Osteocyte (in vitro differentiated cells): ENCODE measurements around the gene RALGDS. TPM values are rescaled to one million over a fixed set of nuclear protein-coding genes. Genes with fewer than 3 reads are reported as not detected.

Experiments used
- DNase-seq: peaks from one replicate; pipeline ENCODE4 v3.0.0; 2021; ENCODE audit warnings: mixed read lengths; ENCODE audit not compliant: unreplicated experiment; ENCODE audit errors: extremely low spot score
- H3K27ac Mint-ChIP-seq: one replicate; pipeline ENCODE4 v1.8.0; 2021; ENCODE audit warnings: mild to moderate bottlenecking, mixed read lengths; ENCODE audit not compliant: unreplicated experiment
- H3K27me3 Mint-ChIP-seq: one replicate; pipeline ENCODE4 v1.8.0; 2021; ENCODE audit warnings: mixed read lengths; ENCODE audit not compliant: unreplicated experiment
- H3K36me3 Mint-ChIP-seq: one replicate; pipeline ENCODE4 v1.8.0; 2021; ENCODE audit warnings: mixed read lengths; ENCODE audit not compliant: unreplicated experiment
- H3K4me1 Mint-ChIP-seq: one replicate; pipeline ENCODE4 v1.8.0; 2021; ENCODE audit warnings: mixed read lengths; ENCODE audit not compliant: unreplicated experiment
- H3K4me3 Mint-ChIP-seq: one replicate; pipeline ENCODE4 v1.8.0; 2021; ENCODE audit warnings: mild to moderate bottlenecking, moderate library complexity, mixed read lengths; ENCODE audit not compliant: unreplicated experiment
- H3K9me3 Mint-ChIP-seq: one replicate; pipeline ENCODE4 v1.8.0; 2021; ENCODE audit warnings: mixed read lengths; ENCODE audit not compliant: unreplicated experiment
- CTCF ChIP-seq: fragments of 200-600 bp; sonication (generic); IDR thresholded peaks from 2 replicates; pipeline ENCODE4 v1.5.0; 2021; ENCODE audit warnings: antibody characterized with exemption, mild to moderate bottlenecking, moderate library complexity
- total RNA-seq: library from RNA; stranded (reverse); gene quantifications from 2 replicates; pipeline ENCODE4 v1.2.1, GENCODE V29; 2021

The RALGDS gene
- total RNA-seq, 1 donor from 2014 or later = 38.4 TPM

DNA sequence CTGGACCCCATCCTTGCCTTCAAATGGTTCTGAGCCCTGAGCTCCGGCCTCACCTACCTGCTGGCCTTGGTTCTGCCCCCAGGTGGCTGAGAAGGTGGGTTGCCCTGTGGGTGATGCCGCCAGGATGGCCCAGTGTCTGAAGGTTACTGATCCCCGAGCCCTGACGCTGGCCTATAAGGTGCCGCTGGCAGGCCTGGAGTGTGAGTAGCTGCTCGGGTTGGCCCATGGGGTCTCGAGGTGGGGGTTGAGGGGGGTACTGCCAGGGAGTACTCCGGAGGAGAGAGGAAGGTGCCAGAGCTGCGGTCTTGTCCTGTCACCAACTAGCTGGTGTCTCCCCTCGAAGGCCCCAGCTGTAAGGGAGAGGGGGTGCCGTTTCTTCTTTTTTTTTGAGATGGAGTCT lies 54.0 kb downstream of the RALGDS start:
- H3K4me3 Mint-ChIP-seq = no peak overlapping the region
- H3K9me3 Mint-ChIP-seq = no peaks in the 10 kb centered on the region
- H3K36me3 Mint-ChIP-seq = peaks cover 3% of the 10 kb centered on the region
- peaks cover 2% of the 10 kb centered on the region for H3K4me1 Mint-ChIP-seq
- TF ChIP-seq CTCF = no peak
- no peak for DNase-seq
- H3K27me3 Mint-ChIP-seq = no peaks in the 10 kb centered on the region
- H3K27ac Mint-ChIP-seq = no peak overlapping the region

GRCh38 chr9:133066181-133066983 lies 54.7 kb downstream of the RALGDS start:
- peaks cover 3% of the 10 kb centered on the region for H3K4me1 Mint-ChIP-seq
- no peak for DNase-seq

DNA sequence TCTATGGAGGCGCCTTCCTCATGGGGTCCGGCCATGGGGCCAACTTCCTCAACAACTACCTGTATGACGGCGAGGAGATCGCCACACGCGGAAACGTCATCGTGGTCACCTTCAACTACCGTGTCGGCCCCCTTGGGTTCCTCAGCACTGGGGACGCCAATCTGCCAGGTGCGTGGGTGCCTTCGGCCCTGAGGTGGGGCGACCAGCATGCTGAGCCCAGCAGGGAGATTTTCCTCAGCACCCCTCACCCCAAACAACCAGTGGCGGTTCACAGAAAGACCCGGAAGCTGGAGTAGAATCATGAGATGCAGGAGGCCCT lies 56.0 kb downstream of the RALGDS start:
- Mint-ChIP-seq H3K4me3 (no peak overlapping the region), H3K27me3 (no peaks in the 10 kb centered on the region), H3K4me1 (peaks cover 16% of the 10 kb centered on the region), H3K36me3 (no peaks in the 10 kb centered on the region), H3K27ac (no peak overlapping the region), H3K9me3 (no peaks in the 10 kb centered on the region)
- no peak for DNase-seq
- no peak for TF ChIP-seq CTCF

More at GRCh38 chr9:133066181-133066983, 54.7 kb downstream of the RALGDS start:
- Mint-ChIP-seq H3K36me3 (peaks cover 1% of the 10 kb centered on the region), H3K9me3 (no peaks in the 10 kb centered on the region), H3K27ac (no peak overlapping the region), H3K27me3 (no peaks in the 10 kb centered on the region), H3K4me3 (no peak overlapping the region)
- no peak for TF ChIP-seq CTCF

DNA sequence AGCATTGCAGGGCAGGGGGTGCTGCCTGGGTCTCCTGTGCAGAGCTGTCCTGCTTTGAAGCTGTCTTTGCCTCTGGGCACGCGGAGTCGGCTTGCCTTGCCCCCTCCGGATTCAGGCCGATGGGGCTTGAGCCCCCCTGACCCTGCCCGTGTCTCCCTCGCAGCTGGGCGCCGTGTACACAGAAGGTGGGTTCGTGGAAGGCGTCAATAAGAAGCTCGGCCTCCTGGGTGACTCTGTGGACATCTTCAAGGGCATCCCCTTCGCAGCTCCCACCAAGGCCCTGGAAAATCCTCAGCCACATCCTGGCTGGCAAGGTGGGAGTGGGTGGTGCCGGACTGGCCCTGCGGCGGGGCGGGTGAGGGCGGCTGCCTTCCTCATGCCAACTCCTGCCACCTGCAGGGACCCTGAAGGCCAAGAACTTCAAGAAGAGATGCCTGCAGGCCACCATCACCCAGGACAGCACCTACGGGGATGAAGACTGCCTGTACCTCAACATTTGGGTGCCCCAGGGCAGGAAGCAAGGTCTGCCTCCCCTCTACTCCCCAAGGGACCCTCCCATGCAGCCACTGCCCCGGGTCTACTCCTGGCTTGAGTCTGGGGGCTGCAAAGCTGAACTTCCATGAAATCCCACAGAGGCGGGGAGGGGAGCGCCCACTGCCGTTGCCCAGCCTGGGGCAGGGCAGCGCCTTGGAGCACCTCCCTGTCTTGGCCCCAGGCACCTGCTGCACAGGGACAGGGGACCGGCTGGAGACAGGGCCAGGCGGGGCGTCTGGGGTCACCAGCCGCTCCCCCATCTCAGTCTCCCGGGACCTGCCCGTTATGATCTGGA lies 56.6 kb downstream of the RALGDS start:
- Mint-ChIP-seq H3K9me3 (no peaks in the 10 kb centered on the region), H3K4me3 (no peak overlapping the region), H3K4me1 (peaks cover 22% of the 10 kb centered on the region), H3K27me3 (no peaks in the 10 kb centered on the region), H3K27ac (no peak overlapping the region), H3K36me3 (no peaks in the 10 kb centered on the region)
- DNase-seq = no peak
- TF ChIP-seq CTCF = no peak

GRCh38 chr9:133063500-133064231 lies 57.4 kb downstream of the RALGDS start:
- Mint-ChIP-seq H3K4me1 (peaks cover 29% of the 10 kb centered on the region), H3K36me3 (no peaks in the 10 kb centered on the region), H3K27me3 (no peaks in the 10 kb centered on the region), H3K4me3 (no peak overlapping the region), H3K27ac (no peak overlapping the region), H3K9me3 (no peaks in the 10 kb centered on the region)
- no peak for TF ChIP-seq CTCF
- no peak for DNase-seq
